HEK293 (cell line): ENCODE results near the gene LMCD1.

ENCODE experiments used
- CTCF ChIA-PET: fragments of 350-600 bp; formaldehyde crosslinking; extraction: SDS; loops from one replicate; lab custom pipeline; 2021; ENCODE audit warnings: antibody characterized with exemption; lab: Yijun Ruan, JAX
- POLR2A ChIA-PET: fragments of 300-600 bp; formaldehyde crosslinking; extraction: SDS; loops from one replicate; lab custom pipeline; 2020; ENCODE audit warnings: antibody characterized with exemption, inconsistent platforms; lab: Yijun Ruan, JAX
- H3K27ac ChIP-seq: fragments of 200-500 bp; sonication (Bioruptor generic); 2 replicates; pipeline ENCODE4 v1.5.1; 2014; ENCODE audit warnings: low read depth, low read length, control low read depth, inconsistent platforms; ENCODE audit errors: extremely low read depth
- H3K36me3 ChIP-seq, 2 experiments: fragments of 200-500 bp in 1 of 2; sonication (Bioruptor generic) in 1 of 2; 1 replicate in 1 of 2; 2 replicates in 1 of 2; pipeline ENCODE4 v1.5.1; 2014 to 2017; ENCODE audit warnings: inconsistent platforms in 2 of 2, low read length in 2 of 2; ENCODE audit not compliant: control insufficient read depth in 2 of 2, insufficient read depth in 1 of 2
- H3K4me1 ChIP-seq: fragments of 200-500 bp; sonication (Bioruptor generic); 2 replicates; pipeline ENCODE4 v1.5.1; 2014; ENCODE audit warnings: mild to moderate bottlenecking, low read length, inconsistent platforms; ENCODE audit not compliant: control insufficient read depth, insufficient read depth
- H3K4me3 ChIP-seq: 2 replicates; pipeline ENCODE4 v1.5.1; 2011; ENCODE audit warnings: low read depth, mild to moderate bottlenecking, control low read depth, low read length, moderate library complexity
- H3K9me3 ChIP-seq: fragments of 200-500 bp; sonication (Bioruptor generic); 2 replicates; pipeline ENCODE4 v1.5.1; 2014; ENCODE audit warnings: low read depth, low read length, inconsistent platforms; ENCODE audit not compliant: control insufficient read depth, insufficient read depth
- HOXA7 ChIP-seq: sonication (generic); formaldehyde crosslinking; IDR thresholded peaks from 2 replicates; pipeline ENCODE4 v1.8.1; 2022; ENCODE audit warnings: missing genetic modification reagents, borderline replicate concordance
- KLF7 ChIP-seq: fragments of 450-650 bp; formaldehyde crosslinking; IDR thresholded peaks from 2 replicates; pipeline ENCODE4 v1.5.1; 2016; ENCODE audit warnings: missing biosample characterization, missing genetic modification characterization, borderline replicate concordance
- SCRT1 ChIP-seq: fragments of 450-650 bp; formaldehyde crosslinking; IDR thresholded peaks from 2 replicates; pipeline ENCODE4 v1.5.1; 2016; ENCODE audit warnings: missing biosample characterization, missing genetic modification characterization, borderline replicate concordance
- SCRT2 ChIP-seq: fragments of 450-650 bp; formaldehyde crosslinking; IDR thresholded peaks from 2 replicates; pipeline ENCODE4 v1.5.1; 2016; ENCODE audit warnings: missing biosample characterization, missing genetic modification characterization
- ZBTB8A ChIP-seq: fragments of 450-650 bp; formaldehyde crosslinking; IDR thresholded peaks from 2 replicates; pipeline ENCODE4 v1.5.1; 2016; ENCODE audit warnings: missing biosample characterization, missing genetic modification characterization
- ZFP37 ChIP-seq: fragments of 450-650 bp; formaldehyde crosslinking; IDR thresholded peaks from 2 replicates; pipeline ENCODE4 v1.5.1; 2016; ENCODE audit warnings: missing biosample characterization, missing genetic modification characterization
- ZIC2 ChIP-seq: fragments of 450-650 bp; formaldehyde crosslinking; IDR thresholded peaks from 2 replicates; pipeline ENCODE4 v1.5.1; 2016; ENCODE audit warnings: missing biosample characterization, missing genetic modification characterization
- ZNF138 ChIP-seq: fragments of 450-650 bp; formaldehyde crosslinking; IDR thresholded peaks from 2 replicates; pipeline ENCODE4 v1.5.1; 2016; ENCODE audit warnings: missing biosample characterization, missing genetic modification characterization, borderline replicate concordance
- ZNF239 ChIP-seq: fragments of 450-650 bp; formaldehyde crosslinking; IDR thresholded peaks from 2 replicates; pipeline ENCODE4 v1.5.1; 2016; ENCODE audit warnings: missing biosample characterization, missing genetic modification characterization
- ZNF302 ChIP-seq: fragments of 450-650 bp; formaldehyde crosslinking; IDR thresholded peaks from 2 replicates; pipeline ENCODE4 v1.5.1; 2016; ENCODE audit warnings: missing biosample characterization, missing genetic modification characterization, low read depth
- ZNF354C ChIP-seq: fragments of 450-650 bp; formaldehyde crosslinking; IDR thresholded peaks from 2 replicates; pipeline ENCODE4 v1.5.1; 2016; ENCODE audit warnings: missing biosample characterization, missing genetic modification characterization, low read depth, borderline replicate concordance
- ZNF394 ChIP-seq: fragments of 450-650 bp; formaldehyde crosslinking; IDR thresholded peaks from 2 replicates; pipeline ENCODE4 v1.5.1; 2016; ENCODE audit warnings: missing biosample characterization, missing genetic modification characterization, mild to moderate bottlenecking, moderate library complexity, borderline replicate concordance
- ZNF529 ChIP-seq: fragments of 450-650 bp; formaldehyde crosslinking; IDR thresholded peaks from 2 replicates; pipeline ENCODE4 v1.5.1; 2017; ENCODE audit warnings: missing genetic modification characterization, missing biosample characterization; ENCODE audit not compliant: insufficient replicate concordance
- ZNF654 ChIP-seq: fragments of 450-650 bp; formaldehyde crosslinking; IDR thresholded peaks from 2 replicates; pipeline ENCODE4 v1.5.1; 2016; ENCODE audit warnings: low read depth, missing biosample characterization, missing genetic modification characterization
- TF ChIP-seq, protein P1 (sequence below): fragments of 450-650 bp; formaldehyde crosslinking; IDR thresholded peaks from 2 replicates; pipeline ENCODE4 v1.5.1; 2016; ENCODE audit warnings: missing biosample characterization, missing genetic modification characterization
- TF ChIP-seq, protein P2 (sequence below): fragments of 450-650 bp; formaldehyde crosslinking; IDR thresholded peaks from 2 replicates; pipeline ENCODE4 v1.5.1; 2016; ENCODE audit warnings: missing biosample characterization, missing genetic modification characterization, borderline replicate concordance

LMCD1 gene

DNA sequence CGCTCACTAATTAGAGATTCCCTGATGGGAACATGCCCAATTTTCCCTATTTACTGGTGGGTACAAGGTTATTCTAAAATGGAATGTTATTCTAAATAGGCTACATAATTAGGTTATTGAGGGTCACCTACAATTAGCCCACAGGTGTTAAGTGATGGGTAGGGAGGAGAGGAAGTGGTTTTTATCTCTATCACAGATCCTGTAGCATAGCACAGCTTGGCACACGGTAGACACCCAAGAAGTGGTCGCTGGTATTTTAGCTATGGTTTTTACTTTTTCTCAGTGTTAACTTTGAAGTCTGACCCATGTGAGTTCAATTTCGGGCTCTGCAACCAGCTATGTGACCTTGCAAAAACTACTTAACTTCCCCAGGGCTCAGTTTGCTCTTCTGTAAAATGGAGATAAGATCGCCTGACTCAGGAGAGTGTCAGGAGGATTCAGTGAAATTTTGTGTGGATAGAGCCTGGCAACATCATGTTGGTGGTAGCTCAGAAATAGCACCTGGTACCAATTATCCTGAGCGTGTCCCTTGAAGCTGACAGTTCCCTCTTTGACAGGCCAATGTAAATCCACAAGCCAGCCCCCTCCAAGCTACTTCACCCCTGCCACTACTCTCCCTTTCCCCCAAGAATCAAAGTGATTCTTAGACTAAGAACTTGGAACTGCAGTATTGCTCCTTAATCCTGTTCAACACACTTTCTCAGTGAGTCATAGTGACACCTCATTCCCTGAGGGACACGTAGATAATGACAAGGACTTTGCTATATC is 8.7 kb upstream of the LMCD1 start (continued):
- TF ChIP-seq, protein P1, sequence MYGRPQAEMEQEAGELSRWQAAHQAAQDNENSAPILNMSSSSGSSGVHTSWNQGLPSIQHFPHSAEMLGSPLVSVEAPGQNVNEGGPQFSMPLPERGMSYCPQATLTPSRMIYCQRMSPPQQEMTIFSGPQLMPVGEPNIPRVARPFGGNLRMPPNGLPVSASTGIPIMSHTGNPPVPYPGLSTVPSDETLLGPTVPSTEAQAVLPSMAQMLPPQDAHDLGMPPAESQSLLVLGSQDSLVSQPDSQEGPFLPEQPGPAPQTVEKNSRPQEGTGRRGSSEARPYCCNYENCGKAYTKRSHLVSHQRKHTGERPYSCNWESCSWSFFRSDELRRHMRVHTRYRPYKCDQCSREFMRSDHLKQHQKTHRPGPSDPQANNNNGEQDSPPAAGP (tag by site-specific recombination): no peak
- TF ChIP-seq ZBTB8A (tag by site-specific recombination): no peak

DNA sequence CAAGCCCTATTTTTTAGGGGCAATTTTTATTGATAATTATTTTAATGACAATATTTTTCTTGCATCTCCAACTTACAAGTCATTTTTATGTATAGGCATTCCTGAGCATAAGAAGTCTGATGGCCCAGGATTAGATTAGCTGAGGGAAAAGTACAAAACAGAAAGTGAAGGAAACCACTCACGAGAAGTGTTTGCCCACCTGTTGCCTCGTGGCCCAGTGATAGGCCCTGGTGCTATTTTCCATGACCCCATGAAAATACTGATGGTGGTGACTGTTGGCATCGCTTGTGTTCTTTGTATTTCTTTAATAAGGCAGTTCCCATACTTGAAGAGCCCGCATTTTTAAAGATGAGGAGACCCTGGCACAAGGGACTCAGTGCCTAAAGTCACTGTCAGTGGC is 7.9 kb upstream of the LMCD1 start:
- Histone ChIP-seq H3K9me3 (no peaks in the 10 kb centered on the region), H3K27ac (no peak overlapping the region), H3K36me3 (no peaks in the 10 kb centered on the region), H3K4me3 (no peak overlapping the region), H3K4me1 (peaks cover 4% of the 10 kb centered on the region)
- ChIA-PET CTCF (no interaction called here), POLR2A (no interaction called here)
- peak; percentile 37; the same call in 1 of the 2 replicates for TF ChIP-seq SCRT1
- no peak for TF ChIP-seq ZNF138 (tag by site-specific recombination)
- no peak for TF ChIP-seq ZNF302 (tag by site-specific recombination)
- no peak for TF ChIP-seq ZNF529
- TF ChIP-seq HOXA7: no peak
- no peak for TF ChIP-seq ZNF654 (tag by site-specific recombination)
- TF ChIP-seq ZNF354C (tag by site-specific recombination): no peak
- TF ChIP-seq SCRT2 (tag by site-specific recombination): peak; percentile 57
- no peak for TF ChIP-seq ZNF394 (tag by site-specific recombination)
- TF ChIP-seq, protein P2, sequence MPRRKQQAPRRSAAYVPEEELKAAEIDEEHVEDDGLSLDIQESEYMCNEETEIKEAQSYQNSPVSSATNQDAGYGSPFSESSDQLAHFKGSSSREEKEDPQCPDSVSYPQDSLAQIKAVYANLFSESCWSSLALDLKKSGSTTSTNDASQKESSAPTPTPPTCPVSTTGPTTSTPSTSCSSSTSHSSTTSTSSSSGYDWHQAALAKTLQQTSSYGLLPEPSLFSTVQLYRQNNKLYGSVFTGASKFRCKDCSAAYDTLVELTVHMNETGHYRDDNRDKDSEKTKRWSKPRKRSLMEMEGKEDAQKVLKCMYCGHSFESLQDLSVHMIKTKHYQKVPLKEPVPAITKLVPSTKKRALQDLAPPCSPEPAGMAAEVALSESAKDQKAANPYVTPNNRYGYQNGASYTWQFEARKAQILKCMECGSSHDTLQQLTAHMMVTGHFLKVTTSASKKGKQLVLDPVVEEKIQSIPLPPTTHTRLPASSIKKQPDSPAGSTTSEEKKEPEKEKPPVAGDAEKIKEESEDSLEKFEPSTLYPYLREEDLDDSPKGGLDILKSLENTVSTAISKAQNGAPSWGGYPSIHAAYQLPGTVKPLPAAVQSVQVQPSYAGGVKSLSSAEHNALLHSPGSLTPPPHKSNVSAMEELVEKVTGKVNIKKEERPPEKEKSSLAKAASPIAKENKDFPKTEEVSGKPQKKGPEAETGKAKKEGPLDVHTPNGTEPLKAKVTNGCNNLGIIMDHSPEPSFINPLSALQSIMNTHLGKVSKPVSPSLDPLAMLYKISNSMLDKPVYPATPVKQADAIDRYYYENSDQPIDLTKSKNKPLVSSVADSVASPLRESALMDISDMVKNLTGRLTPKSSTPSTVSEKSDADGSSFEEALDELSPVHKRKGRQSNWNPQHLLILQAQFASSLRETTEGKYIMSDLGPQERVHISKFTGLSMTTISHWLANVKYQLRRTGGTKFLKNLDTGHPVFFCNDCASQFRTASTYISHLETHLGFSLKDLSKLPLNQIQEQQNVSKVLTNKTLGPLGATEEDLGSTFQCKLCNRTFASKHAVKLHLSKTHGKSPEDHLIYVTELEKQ (tag by site-specific recombination): no peak
- TF ChIP-seq ZFP37: no peak

DNA sequence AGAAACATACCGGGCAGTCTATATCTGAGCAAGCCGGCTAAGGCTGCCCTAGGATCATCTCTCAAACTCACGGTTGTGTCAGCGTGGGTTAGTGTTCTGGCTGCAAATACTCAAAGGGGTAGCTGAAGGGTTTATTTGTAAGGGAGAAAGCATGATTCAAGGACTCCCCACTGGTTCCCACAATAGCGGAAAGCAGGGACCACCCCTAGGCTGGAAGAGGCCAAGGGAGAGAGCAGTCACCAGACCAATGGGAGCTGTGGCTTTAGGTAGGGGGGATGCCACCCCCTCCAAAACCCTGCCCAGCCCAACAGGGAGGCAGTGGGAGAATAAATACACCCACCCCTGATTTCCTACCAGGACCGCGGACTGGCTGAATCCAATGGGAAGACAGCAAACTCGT is 7.3 kb upstream of the LMCD1 start:
- Histone ChIP-seq H3K4me1 (peaks cover 4% of the 10 kb centered on the region), H3K36me3 (no peaks in the 10 kb centered on the region), H3K9me3 (no peaks in the 10 kb centered on the region), H3K4me3 (no peak overlapping the region), H3K27ac (no peak overlapping the region)
- POLR2A ChIA-PET: no interaction called here
- no peak for TF ChIP-seq KLF7 (tag by site-specific recombination)
- no peak for TF ChIP-seq ZNF239 (tag by site-specific recombination)
- TF ChIP-seq ZIC2: peak; percentile 58
- CTCF ChIA-PET: no interaction called here
